GM19455 (cell line): ENCODE data around the gene FOLR1.

Experiments used
- ATAC-seq: cut with Tn5 transposase; IDR thresholded peaks from one replicate; pipeline ENCODE4 v1.9.1; 2021; ENCODE audit not compliant: unreplicated experiment

Gene FOLR1

DNA sequence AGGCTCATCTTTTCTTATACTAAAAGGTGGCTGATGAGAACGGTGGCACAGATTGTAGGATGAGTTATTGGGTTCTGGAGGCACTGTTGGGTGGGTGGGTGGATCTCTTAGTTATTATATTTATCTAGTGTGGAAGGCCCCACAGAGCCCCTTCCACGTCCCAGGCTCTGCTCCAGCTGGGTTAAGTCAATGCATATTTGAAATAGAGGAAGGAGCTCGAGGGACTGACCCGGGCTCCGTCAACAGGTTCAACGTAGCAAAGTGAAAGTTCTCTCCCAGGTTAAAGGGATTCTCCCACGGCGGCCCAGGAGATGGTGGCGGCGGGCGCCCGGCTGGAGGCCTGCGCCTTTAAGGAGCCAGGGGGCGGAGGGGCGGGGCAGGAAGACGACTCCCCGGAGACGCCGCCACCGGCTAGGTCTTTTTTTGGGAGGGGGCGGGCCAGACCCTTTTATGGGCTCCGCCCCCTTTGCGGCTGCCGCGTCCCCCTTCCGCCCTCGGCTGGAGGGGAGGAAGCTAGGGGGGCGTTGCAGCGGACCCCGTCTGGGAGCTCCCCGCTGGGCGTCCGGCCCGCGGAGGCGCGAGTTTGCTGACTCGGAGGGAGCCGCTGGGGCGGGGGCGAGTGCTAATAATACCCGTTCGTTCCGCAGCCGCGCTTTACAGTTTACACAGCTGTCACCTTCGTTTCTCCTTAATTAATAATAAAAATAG lies 31.1 kb downstream of the FOLR1 start:
- ATAC-seq, result peak; percentile 57

DNA sequence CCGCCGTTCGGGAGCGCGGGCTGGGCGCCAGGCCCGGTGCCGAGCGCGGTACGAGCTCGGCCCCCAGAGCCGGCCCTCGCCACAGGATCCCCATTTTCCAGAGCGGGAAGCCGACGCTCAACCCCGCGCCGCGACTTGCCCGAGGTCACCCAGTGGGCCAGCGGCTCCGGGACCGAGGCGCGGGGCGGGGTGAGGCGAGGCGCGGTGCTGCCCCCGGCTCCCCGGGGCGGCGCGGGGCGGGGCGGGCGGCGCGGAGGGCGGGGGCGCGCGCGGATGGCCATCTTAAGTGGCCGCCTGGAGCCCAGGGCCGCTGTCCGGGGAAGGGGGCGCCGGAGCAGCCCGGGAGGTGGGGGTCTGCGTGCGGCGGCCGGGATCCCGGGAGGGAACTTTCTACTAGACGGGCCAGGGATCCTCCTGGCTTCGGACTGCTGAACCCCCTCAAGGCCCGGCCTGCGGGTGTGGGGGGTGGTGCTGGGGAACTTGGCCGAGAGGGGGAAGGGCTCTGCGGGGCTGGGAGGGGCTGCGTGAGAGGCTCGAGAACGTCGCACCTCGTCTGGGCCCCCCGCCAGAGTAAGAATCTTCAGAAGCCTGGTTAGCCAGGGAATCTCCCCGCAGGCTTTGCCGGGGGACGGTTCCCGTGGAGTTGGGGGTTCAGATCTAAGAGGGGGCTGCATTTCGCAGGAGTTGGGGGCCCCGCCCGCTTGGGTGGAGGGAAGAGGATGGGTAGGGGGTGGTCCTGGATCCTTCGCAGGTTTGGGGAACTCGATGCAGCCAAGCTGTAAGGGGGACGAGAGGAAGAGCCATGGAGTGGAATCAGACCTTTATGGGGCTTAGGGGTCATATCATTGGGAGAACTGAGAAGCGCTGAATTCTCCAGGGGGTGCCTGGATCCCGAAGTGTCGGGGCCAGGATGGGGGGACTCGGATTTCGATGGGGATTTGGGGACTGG lies 31.9 kb downstream of the FOLR1 start:
- ATAC-seq, result peak; percentile 52

- ATAC-seq, result no peak
Observed at GRCh38 chr11:72224564-72225410, 32.8 kb downstream of the FOLR1 start, which contains the start of gene INPPL1. Gene INPPL1 (plus strand): TSS chr11:72224767. CDS start chr11:72224985, 218 bp downstream.

DNA sequence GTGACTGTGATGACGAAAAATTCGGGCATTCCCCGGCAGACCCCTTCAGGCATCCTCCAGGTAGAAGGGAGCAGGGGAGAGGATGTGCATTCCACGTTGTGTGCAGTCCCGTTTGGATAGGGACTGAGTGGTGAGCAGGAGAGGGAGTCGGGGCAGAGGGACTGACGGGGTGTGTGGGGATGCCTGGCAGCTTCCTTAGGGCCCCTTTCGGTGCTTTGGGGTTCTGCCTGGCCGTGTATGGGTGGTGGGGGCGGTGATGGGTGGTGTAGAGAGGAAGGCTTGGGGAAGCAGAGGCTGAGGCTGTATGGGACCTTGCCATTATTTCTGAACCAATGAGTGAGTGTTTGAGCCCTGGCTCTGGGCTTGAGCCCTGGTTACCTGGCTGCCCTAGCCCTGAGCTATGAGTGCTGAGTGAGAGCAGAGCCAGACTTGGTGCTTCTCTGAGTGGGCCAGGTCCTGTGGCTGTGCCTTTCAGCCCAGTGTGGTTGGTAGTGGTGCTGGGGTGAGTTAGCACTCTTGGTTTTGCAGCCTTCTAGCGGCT lies 33.5 kb downstream of the FOLR1 start:
- ATAC-seq, result no peak

- ATAC-seq, result no peak
Observed at GRCh38 chr11:72226701-72227100, 34.8 kb downstream of the FOLR1 start.

DNA sequence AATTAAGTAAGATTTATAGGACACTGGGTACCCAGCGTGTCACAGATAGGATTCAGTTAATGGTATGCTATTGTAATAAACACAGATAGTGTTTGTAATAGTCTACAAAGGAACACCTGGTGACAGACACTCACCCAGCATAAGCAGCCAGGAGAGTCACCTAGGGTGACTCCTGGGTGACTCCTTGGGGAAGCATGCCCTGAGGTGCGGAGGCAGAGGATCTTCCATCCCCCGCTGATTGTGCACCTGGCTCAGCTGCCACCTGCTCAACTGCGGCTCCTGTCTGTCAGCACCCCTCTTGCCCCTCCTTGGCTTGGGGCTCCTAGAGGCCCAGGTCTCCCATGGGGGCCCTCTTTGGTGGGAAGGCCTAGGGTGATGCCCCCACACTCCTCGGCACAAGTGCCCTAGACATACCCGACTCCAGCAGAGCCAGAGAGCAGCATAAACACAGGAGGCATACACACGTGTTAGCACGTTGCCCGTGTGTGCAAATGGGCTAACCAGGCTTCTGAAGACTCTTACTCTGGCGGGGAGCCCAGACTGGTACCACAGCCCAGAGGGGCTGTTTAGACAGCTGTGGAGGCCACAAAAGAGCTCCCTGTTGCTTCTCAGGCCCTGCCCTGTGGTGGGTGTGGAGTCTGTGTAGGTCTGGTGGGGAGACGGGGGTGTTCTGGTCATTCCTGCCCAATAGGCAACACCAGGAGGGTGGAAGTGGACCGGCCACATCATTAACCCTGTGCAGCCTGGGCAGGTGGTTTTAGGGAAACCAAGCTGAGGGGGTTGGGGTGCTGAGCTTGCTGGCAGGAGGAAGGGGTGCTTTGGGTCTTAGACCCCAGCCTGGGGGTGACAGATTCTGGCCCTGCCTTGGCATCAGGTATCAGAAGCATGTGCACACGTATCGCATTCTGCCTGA lies 35.6 kb downstream of the FOLR1 start:
- no peak for ATAC-seq

DNA sequence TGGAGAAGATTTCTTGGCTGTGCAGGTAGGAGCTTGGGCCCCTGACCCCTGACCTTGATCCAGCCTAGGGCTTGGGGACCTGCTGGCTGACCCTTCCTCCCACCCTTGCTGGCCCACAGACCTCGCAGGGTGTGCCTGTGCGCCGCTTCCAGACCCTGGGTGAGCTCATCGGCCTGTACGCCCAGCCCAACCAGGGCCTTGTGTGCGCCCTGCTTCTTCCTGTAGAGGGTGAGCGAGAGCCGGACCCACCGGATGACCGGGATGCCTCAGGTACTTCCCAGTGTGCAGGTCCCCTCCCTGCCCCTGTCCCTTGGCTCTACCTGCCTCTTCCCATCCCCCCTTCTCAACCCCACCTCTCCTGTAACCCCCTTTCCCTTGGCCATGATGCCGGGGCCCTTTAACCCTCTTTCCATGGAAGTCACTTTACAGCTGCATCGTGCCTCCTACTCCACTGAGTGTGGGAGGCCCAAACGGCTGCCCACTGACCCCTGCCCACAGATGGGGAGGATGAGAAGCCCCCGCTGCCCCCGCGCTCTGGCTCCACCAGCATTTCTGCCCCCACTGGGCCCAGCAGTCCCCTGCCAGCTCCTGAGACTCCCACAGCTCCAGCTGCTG lies 36.4 kb downstream of the FOLR1 start:
- ATAC-seq, result no peak

DNA sequence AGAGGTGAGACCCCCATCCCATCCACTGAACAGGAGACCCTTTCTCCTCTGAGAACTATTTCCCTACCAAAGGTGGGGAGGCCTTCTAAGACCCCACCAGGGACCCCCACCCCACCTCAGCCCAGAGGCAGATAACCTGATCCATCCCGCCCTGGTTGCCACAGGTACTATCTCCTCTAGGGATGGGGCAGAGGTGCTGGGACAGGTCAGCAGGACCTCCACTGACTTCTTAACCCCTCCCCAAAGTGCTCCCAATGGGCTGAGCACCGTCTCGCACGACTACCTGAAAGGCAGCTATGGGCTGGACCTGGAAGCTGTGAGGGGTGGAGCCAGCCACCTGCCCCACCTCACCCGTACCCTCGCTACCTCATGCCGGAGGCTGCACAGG lies 36.9 kb downstream of the FOLR1 start:
- no peak for ATAC-seq

GRCh38 chr11:72229336-72229924 lies 37.5 kb downstream of the FOLR1 start:
- ATAC-seq, result no peak

GRCh38 chr11:72229925-72230763 lies 38.2 kb downstream of the FOLR1 start:
- ATAC-seq, result no peak

GRCh38 chr11:72230764-72231365 lies 38.9 kb downstream of the FOLR1 start:
- no peak for ATAC-seq

DNA sequence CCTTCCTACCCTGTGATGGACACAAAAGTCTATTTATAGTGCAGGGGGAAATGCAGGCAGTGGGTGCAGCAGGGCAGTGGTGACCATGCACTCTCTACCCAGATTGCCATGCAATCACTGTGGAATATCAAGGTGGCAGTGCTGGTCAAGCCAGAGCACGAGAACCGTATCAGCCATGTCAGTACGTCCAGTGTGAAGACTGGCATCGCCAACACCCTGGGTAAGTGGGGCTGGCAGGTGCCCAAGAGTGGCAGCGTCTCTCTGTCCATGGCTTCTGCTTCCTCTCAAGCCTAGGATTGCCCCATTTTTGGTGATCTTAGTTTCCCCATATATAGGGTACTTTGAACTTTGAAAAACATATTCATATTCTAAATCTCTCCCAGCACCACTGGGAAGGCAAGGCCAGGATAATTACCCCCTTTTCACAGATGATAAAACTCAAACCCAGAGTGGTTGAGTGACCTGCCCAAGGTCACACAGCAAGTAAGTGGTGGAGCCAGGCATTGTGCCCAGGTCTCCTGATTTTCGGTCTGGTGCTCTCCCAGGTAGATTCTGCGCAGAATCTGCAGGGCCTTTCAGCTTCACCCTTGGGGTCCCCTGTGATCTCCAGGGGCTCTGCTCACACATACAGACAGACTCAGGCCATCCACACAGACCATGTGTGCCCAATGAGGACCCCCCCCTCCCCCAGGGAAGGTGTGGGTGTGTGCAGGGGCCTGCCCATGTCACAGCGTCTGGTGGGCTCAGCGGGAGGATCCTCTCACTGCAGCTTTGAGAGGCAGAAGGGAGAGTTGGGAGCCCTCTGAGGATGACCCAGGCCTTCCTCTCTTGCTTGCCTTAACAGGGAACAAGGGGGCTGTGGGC lies 39.7 kb downstream of the FOLR1 start:
- ATAC-seq, result no peak

DNA sequence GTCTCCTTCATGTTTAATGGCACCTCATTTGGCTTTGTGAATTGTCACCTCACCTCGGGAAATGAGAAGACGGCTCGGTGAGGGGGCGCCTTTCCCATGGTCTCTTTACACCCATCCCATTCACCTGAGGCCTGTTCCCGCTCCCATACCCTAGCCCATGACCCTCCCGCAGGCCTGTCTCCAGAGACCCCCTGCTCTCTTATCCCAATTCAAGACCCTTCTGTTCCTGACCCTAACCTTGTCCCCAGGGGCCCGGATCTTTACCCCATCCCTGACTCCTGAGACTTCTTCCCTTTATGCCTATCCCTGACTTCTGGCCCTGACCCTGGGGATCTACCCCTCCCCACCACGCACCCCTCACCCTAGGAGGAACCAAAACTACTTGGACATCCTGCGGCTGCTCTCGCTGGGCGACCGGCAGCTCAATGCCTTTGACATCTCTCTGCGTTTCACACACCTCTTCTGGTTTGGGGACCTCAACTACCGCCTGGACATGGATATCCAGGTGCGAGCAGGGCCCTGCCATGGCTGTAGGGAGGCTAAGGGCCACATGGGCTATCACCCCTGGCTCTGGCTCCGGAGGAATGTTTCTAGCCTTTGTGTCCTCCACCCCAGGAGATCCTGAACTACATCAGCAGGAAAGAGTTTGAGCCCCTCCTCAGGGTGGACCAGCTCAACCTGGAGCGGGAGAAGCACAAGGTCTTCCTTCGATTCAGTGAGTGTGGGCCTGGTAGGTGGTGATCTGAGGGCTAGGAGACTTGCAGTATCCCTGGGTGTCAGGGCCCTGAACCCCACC lies 40.5 kb downstream of the FOLR1 start:
- ATAC-seq, result no peak

GRCh38 chr11:72233056-72233772 lies 41.3 kb downstream of the FOLR1 start:
- no peak for ATAC-seq

- ATAC-seq, result no peak
Observed at GRCh38 chr11:72233773-72234513, 42.0 kb downstream of the FOLR1 start.
